Activated effector memory CD4-positive, alpha-beta T cell treated with Interleukin-2 at 50 U/mL for 16 hours (primary cell): Measurements from ENCODE around the gene TBC1D22A.

ENCODE experiments used
- DNase-seq: peaks from one replicate; pipeline ENCODE4 v3.0.0-alpha.2; 2020

Gene TBC1D22A

GRCh38 chr22:46964773-46965550 is 202.5 kb downstream of the TBC1D22A start:
- no peak for DNase-seq

- DNase-seq = no peak
Observed at GRCh38 chr22:46965555-46966494, 203.4 kb downstream of the TBC1D22A start.

- DNase-seq = no peak
Observed at GRCh38 chr22:46966495-46966845, 204.0 kb downstream of the TBC1D22A start.

DNA sequence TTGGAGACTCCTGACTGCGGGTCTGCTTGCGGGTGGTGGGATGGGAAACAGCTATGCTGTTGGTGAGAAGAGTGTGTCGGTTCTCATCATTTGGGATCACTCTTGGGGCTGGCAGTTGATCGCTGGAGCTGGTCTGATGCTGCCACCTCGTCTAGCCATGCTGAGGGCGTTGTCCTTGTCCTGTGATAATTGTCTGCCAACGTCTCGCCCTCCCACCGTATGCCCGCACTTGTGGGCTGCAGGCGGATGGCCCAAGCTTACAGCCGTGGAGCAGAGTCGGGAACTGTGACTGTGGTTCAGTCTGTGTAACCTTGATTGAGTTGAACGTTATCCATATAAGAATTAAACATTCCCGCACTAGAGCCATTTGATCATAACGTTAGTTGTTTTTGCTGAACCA is 204.4 kb downstream of the TBC1D22A start:
- no peak for DNase-seq

DNA sequence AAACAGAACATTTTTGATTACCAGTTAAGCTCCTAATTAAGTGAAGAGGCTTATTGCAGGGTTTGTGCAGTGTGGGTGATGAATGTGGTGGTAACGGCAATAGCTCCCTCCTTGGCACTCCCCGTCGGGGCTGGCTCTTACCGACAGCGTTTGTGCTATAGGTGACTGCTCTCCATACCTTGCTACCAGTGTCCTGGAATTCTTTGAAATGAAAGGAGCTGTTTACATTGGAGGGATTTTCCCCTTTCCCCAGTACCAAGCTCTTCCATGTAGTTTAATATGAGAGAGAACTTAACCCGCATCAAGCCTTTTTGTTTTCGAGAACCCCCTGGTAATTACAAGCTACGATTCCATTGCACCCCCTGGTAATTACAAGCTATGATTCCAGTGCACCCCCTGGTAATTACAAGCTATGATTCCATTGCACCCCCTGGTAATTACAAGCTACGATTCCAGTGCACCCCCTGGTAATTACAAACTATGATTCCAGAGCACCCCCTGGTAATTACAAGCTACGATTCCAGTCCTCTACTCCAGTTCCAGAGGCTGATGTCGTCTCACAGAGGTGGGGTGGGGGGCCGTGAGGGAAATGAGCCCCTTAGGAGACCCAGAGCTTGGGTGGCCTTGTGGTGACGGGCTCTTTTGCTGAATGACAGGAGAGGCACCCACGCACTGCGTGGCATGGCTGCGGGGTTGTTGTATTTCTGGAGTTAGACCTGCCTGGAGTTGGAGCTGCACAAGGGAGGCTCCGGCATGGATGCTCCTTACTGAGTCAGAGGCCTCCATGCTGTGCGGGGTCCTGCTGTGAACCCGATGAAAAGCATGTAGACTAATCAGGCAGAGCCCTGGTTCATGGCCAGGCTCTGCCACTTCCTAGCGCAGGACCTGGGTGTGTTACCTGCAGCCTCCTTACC is 205.3 kb downstream of the TBC1D22A start:
- DNase-seq = no peak

DNA sequence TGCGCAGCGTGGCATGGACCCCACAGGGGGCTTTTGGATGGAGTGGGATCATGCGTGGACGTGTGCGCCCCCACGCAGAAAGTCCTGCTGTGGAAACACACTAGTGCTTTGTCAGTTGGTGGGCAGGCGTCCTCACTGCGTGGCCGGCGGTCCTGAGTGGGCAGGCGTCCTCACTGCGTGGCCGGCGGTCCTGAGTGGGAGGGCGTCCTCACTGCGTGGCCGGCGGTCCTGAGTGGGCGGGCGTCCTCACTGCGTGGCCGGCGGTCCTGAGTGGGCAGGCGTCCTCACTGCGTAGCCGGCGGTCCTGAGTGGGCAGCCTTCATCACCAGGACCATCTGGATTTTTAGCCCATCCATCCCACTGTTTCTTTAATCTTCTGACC is 205.9 kb downstream of the TBC1D22A start:
- DNase-seq = no peak

- no peak for DNase-seq
Observed at GRCh38 chr22:46968848-46969247, 206.4 kb downstream of the TBC1D22A start.

DNA sequence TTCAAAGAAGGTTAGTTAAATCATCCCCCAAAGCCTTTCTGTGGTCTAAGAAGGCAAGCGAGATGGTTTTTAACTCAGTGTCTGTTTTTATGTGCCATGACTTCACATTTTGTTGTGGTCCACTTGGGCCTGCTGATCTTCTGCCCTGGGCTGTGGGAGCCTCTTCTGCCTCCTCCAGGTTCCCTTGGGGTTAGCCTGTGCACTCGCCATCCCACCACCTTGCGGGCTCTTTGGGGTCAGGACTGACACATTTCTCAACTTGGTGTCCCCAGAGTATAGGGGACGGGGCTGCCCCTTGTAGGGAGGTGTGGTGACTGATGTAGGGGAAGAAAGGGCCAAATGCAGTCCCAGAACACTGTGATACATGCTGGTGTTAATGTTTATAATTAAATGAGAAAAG is 207.0 kb downstream of the TBC1D22A start:
- no peak for DNase-seq

DNA sequence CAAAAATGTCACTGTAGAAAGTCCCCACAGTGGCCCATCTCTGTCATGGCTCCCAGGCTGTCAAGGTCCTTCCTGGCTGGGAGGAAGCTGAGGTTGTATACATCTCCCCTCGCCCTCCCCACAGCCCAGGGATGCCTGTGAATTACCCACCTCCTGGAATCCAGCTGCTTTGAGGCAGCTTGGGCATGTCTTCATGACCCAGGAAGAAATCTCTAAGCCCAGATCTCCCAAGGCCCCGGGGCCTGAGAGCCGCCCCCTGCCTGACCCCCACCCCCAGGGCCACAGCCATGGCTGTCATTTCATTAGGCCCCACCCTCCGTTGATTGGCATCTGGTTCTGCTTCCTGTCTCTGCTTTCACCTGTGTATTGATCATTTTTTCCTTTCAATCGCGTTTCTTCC is 207.5 kb downstream of the TBC1D22A start:
- DNase-seq = no peak

DNA sequence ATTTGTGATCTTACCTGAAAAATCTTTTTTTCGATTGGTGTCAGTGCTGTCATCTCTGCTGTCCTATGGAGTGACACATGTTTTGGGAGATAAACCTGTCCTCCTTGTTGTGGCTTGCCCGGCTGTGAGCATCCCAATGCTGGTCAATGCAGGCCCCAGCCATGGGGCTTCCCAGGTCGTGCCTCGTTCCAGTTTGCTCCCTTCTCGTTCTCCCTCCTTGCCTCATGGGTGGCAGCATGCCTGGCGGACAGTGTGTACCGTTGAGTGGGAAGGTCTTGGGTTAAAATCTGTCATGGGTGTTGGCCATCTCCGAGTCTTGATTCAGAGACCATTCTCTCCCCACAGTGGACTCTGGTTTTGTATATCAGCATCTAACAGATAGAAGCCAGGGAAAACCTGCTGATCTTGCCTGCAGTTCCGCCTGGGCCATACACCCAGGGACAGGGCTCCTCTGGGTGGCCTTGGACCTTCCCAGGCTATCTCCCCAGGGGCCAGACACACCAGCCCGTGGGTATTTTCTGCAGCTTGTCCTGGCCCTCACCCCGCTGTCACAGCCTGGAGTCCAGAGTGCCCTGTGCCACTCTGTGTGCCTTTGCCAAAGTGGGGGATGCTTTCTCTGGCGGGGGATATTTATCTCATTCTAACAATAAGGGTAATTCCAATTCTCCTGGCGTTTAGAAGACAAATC is 208.1 kb downstream of the TBC1D22A start:
- DNase-seq = no peak

DNA sequence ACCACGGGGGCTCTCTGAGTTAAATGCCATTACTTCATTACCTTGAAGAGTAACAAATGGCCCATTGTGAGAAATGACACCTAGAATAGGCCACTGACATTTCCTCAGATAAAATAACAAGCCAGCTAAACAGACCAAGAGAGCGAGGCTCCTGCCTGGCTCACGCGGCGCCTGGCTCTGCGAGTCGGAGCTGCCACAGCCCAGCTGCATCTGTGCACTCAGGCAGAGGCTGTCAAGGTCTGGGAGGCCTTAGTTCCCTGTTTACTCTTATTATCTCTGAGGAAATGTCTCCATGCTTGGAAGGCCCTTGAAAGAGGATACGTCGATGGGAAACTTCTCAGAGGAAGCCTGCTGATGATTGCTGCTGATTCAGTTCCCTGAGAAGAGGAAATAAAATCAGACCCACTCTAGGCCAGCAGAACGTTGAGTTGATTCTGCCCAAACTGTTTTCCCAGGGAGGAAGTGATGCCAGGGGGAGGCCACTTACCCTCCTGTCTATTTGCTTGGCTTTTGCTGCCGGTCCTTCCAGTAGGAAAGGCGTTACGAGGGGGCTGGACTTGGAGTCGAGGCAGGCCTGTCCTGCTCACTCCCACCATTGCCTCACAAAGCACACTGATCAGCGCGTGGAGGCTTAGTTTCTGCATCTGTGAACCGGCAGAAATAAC is 208.8 kb downstream of the TBC1D22A start:
- DNase-seq = no peak

GRCh38 chr22:46971764-46972125 is 209.3 kb downstream of the TBC1D22A start:
- no peak for DNase-seq

DNA sequence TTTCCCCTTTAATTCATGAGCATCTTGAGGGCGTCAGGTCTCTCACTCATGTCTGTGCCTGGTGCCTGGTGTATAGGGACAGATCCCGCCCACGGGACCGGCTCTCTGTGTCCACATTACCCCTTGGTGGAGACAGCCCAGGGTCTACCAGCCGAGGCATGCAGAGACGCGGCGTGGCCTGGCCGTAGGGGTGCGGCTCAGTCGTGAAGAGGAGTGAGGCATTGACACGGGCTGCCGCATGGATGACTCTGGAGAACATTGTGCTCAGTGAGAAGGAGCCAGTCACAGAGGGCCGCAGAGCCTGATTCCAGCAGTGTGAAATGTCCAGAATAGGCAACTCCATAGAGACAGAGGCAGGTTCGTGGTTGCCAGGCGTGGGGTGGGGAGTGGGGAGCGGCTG is 209.8 kb downstream of the TBC1D22A start:
- DNase-seq = no peak

- no peak for DNase-seq
Observed at GRCh38 chr22:46972901-46973831, 210.7 kb downstream of the TBC1D22A start.

DNA sequence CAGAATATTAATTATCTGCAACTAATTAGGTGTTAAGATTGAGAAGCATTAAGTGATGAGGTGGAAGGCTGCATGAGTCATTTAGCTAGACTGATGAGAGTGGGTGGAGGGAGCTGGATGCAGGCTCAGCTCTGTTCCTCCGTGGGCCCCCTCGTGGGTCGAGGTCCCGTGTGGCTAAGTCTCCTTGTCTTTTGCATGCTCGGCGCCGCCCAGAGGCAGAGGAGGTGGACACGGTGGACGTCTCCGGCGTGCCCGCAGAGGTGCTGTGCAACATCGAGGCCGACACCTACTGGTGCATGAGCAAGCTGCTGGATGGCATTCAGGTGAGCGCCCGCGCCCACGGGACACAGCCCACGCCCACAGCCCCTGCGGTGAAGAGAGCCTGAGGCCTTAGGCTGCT is 211.6 kb downstream of the TBC1D22A start:
- no peak for DNase-seq

GRCh38 chr22:46974631-46975585 is 212.5 kb downstream of the TBC1D22A start:
- no peak for DNase-seq

GRCh38 chr22:46976143-46976542 is 213.7 kb downstream of the TBC1D22A start:
- no peak for DNase-seq

DNA sequence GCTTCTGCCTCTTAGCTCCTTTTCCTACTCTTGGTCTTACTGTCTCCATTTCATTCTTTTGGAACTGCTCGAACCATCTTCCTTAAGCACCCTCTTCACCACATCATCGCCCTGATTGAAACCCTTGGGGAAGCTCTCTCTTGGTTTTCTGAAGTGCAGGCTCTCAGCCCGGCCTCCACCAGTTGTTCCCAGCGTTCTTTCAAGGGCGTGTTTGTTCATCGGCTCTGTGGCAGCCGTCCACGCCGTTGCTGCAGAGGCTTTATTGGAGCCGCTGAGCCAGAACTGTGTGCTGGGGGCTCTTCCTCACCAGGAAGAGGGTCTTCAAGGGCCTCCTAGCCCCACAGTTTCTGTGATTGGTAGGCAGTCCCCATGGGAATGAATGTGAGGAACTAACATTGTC is 214.1 kb downstream of the TBC1D22A start:
- DNase-seq = no peak

- DNase-seq = no peak
Observed at GRCh38 chr22:46977656-46978343, 215.3 kb downstream of the TBC1D22A start.
